Measurements from ENCODE around the gene PBLD.
"Not testable (repeated sequence)": the region's sequence is repeated elsewhere in the genome, so short reads cannot be mapped to it uniquely, and the experiment has no call there.

PBLD gene

GRCh38 chr10:68330852-68331454, 1.8 kb downstream of the PBLD start:
- DNase-seq = peak; percentile 11

GRCh38 chr10:68329506-68329861, 3.2 kb downstream of the PBLD start:
- DNase-seq = no peak

GRCh38 chr10:68327889-68328786, 4.6 kb downstream of the PBLD start:
- DNase-seq = no peak

- not testable (repeated sequence) for DNase-seq
Observed at GRCh38 chr10:68324396-68324795, 8.3 kb downstream of the PBLD start.

- no peak for DNase-seq
Observed at GRCh38 chr10:68318331-68319059, 14.2 kb downstream of the PBLD start.

- DNase-seq = no peak
Observed at GRCh38 chr10:68315582-68315981, 17.1 kb downstream of the PBLD start.

- DNase-seq = not testable (repeated sequence)
Observed at GRCh38 chr10:68314930-68315329, 17.8 kb downstream of the PBLD start.

GRCh38 chr10:68310531-68310930, 22.2 kb downstream of the PBLD start:
- no peak for DNase-seq

GRCh38 chr10:68305854-68306253, 26.9 kb downstream of the PBLD start:
- DNase-seq = no peak

- no peak for DNase-seq
Observed at GRCh38 chr10:68303849-68304412, 28.8 kb downstream of the PBLD start.

GRCh38 chr10:68302871-68303270, 29.9 kb downstream of the PBLD start:
- no peak for DNase-seq

GRCh38 chr10:68302503-68302823, 30.3 kb downstream of the PBLD start:
- DNase-seq = no peak

- DNase-seq = no peak
Observed at GRCh38 chr10:68301790-68302502, 30.8 kb downstream of the PBLD start.

- DNase-seq = no peak
Observed at GRCh38 chr10:68301301-68301700, 31.4 kb downstream of the PBLD start.

GRCh38 chr10:68296843-68297663, 35.7 kb downstream of the PBLD start:
- DNase-seq = no peak

- DNase-seq = no peak
Observed at GRCh38 chr10:68290736-68291135, 42.0 kb downstream of the PBLD start.

- no peak for DNase-seq
Observed at GRCh38 chr10:68288717-68289116, 44.0 kb downstream of the PBLD start.

- DNase-seq = no peak
Observed at GRCh38 chr10:68284062-68285001, 48.4 kb downstream of the PBLD start.

GRCh38 chr10:68280758-68281157, 52.0 kb downstream of the PBLD start:
- DNase-seq = no peak

- not testable (repeated sequence) for DNase-seq
Observed at GRCh38 chr10:68278906-68279753, 53.6 kb downstream of the PBLD start.

Data from activated CD4-positive, alpha-beta T cell treated with anti-CD3 and anti-CD28 coated beads for 1 hour (primary cell).